K562 (cell line): ENCODE measurements around the gene SCMH1.

Experiments used
- BRD4 ChIP-seq: fragments of 200-600 bp; sonication (generic); IDR thresholded peaks from 2 replicates; pipeline ENCODE4 v1.6.1; 2017; ENCODE audit warnings: inconsistent platforms
- E2F4 ChIP-seq: sonication (generic); formaldehyde crosslinking; IDR thresholded peaks from 2 replicates; pipeline ENCODE4 v1.8.0; 2022; ENCODE audit warnings: mild to moderate bottlenecking, low read depth, missing genetic modification reagents
- EZH2 ChIP-seq: IDR thresholded peaks from 2 replicates; pipeline ENCODE4 v1.6.1; 2012; ENCODE audit warnings: low read depth, mild to moderate bottlenecking, inconsistent platforms, low read length, borderline replicate concordance
- HNRNPL ChIP-seq: fragments of 200-400 bp; formaldehyde crosslinking; IDR thresholded peaks from 2 replicates; pipeline ENCODE4 v1.6.1; 2017; ENCODE audit warnings: low read depth, mild to moderate bottlenecking, low read length
- POLR2AphosphoS5 ChIP-seq: IDR thresholded peaks from 2 replicates; pipeline ENCODE4 v1.6.1; 2011; ENCODE audit warnings: mild to moderate bottlenecking, low read depth, low read length, moderate library complexity; ENCODE audit not compliant: control insufficient read depth, insufficient read depth
- POU5F1 ChIP-seq: fragments of 150-350 bp; IDR thresholded peaks from 2 replicates; pipeline ENCODE4 v1.6.1; 2014; ENCODE audit warnings: borderline replicate concordance, low read length, low read depth, mild to moderate bottlenecking; ENCODE audit not compliant: partially characterized antibody
- RBM34 ChIP-seq: fragments of 200-400 bp; formaldehyde crosslinking; IDR thresholded peaks from 2 replicates; pipeline ENCODE4 v1.6.1; 2018; ENCODE audit warnings: low read length, borderline replicate concordance; ENCODE audit not compliant: insufficient read depth
- SMAD3 ChIP-seq: fragments of 450-650 bp; formaldehyde crosslinking; conservative IDR thresholded peaks from 2 replicates; pipeline ENCODE4 v1.4.0; 2020; ENCODE audit warnings: mild to moderate bottlenecking
- SRSF1 ChIP-seq: fragments of 200-400 bp; formaldehyde crosslinking; IDR thresholded peaks from 2 replicates; pipeline ENCODE4 v1.6.1; 2017; ENCODE audit warnings: mild to moderate bottlenecking, low read depth, low read length, moderate library complexity
- STAT5B ChIP-seq: fragments of 250-450 bp; sonication (Bioruptor Pico); IDR thresholded peaks from 2 replicates; pipeline ENCODE4 v1.8.0; 2021; ENCODE audit warnings: mild to moderate bottlenecking, inconsistent platforms
- THAP7 ChIP-seq: fragments of 250-450 bp; sonication (Bioruptor Pico); IDR thresholded peaks from 2 replicates; pipeline ENCODE4 v1.5.0; 2021
- ZNF561 ChIP-seq: fragments of 450-650 bp; formaldehyde crosslinking; conservative IDR thresholded peaks from 2 replicates; pipeline ENCODE4 v1.4.0; 2020; ENCODE audit warnings: mild to moderate bottlenecking, moderate library complexity
- TF ChIP-seq, protein P1 (sequence below): fragments of 450-650 bp; formaldehyde crosslinking; IDR thresholded peaks from 2 replicates; pipeline ENCODE4 v1.4.0; 2022; ENCODE audit warnings: missing genetic modification characterization

GRCh38 chr1:41015897-41016470 lies 226.1 kb downstream of the SCMH1 start:
- TF ChIP-seq SRSF1 (no peak), E2F4 (no peak), EZH2 (no peak), HNRNPL (no peak), BRD4 (no peak), STAT5B (CRISPR knock-in tag) (no peak), RBM34 (no peak), SMAD3 (CRISPR knock-in tag) (no peak), POLR2AphosphoS5 (no peak; the same call in 1 of the 2 replicates), THAP7 (CRISPR knock-in tag) (no peak), POU5F1 (no peak), ZNF561 (CRISPR knock-in tag) (no peak)
- TF ChIP-seq, protein P1, sequence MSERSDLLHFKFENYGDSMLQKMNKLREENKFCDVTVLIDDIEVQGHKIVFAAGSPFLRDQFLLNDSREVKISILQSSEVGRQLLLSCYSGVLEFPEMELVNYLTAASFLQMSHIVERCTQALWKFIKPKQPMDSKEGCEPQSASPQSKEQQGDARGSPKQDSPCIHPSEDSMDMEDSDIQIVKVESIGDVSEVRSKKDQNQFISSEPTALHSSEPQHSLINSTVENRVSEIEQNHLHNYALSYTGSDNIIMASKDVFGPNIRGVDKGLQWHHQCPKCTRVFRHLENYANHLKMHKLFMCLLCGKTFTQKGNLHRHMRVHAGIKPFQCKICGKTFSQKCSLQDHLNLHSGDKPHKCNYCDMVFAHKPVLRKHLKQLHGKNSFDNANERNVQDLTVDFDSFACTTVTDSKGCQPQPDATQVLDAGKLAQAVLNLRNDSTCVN (CRISPR knock-in tag), result no peak
